Natural killer cell (primary cell): ENCODE data around the gene PTPN4. TPM values are rescaled to one million over a fixed set of nuclear protein-coding genes. Genes with fewer than 3 reads are reported as not detected.

Experiments
- ATAC-seq, 3 donors: fragments of 150-1000 bp in 2 of 3; fragments of 200-7000 bp in 1 of 3; cut with Tn5 transposase; 1 replicate in 1 of 3; 2 replicates in 2 of 3; pipeline ENCODE4 v1.10.0; 2021; ENCODE audit warnings: mild to moderate bottlenecking in 2 of 3, moderate library complexity in 2 of 3
- DNase-seq, 2 donors: peaks; one replicate each; pipeline versions ENCODE4 v3.0.0 to v3.0.0-alpha.2; 2013 to 2021; ENCODE audit warnings: mixed read lengths in 1 of 2
- H3K27ac ChIP-seq: one replicate; pipeline ENCODE4 v1.5.1; 2013; ENCODE audit warnings: mild to moderate bottlenecking, low read length
- H3K27me3 ChIP-seq: one replicate; pipeline ENCODE4 v1.6.1; 2013; ENCODE audit warnings: low read length; ENCODE audit not compliant: control insufficient read depth, insufficient read depth
- H3K36me3 ChIP-seq: one replicate; pipeline ENCODE4 v1.6.1; 2013; ENCODE audit warnings: low read length; ENCODE audit not compliant: control insufficient read depth, insufficient read depth
- H3K4me1 ChIP-seq: one replicate; pipeline ENCODE4 v1.6.1; 2013; ENCODE audit warnings: low read length; ENCODE audit not compliant: control insufficient read depth, insufficient read depth
- H3K4me3 ChIP-seq: one replicate; pipeline ENCODE4 v1.5.1; 2013; ENCODE audit warnings: low read length
- H3K9me3 ChIP-seq: one replicate; pipeline ENCODE4 v1.6.1; 2013; ENCODE audit warnings: low read length; ENCODE audit not compliant: control insufficient read depth, insufficient read depth
- H3K27ac Mint-ChIP-seq, 2 donors: one replicate each; pipeline ENCODE4 v1.8.0; 2022; ENCODE audit warnings: mild to moderate bottlenecking in 2 of 2, mixed read lengths in 2 of 2, moderate library complexity in 1 of 2
- H3K27me3 Mint-ChIP-seq, 2 donors: one replicate each; pipeline ENCODE4 v1.8.0; 2022; ENCODE audit warnings: low read depth in 2 of 2, mixed read lengths in 2 of 2
- H3K36me3 Mint-ChIP-seq: one replicate; pipeline ENCODE4 v1.8.0; 2022; ENCODE audit warnings: mixed read lengths
- H3K4me1 Mint-ChIP-seq, 2 donors: one replicate each; pipeline ENCODE4 v1.8.0; 2022; ENCODE audit warnings: mixed read lengths in 2 of 2
- H3K4me3 Mint-ChIP-seq: one replicate; pipeline ENCODE4 v1.8.0; 2022; ENCODE audit warnings: mild to moderate bottlenecking, moderate library complexity, mixed read lengths
- H3K9me3 Mint-ChIP-seq, 2 donors: one replicate each; pipeline ENCODE4 v1.8.0; 2022; ENCODE audit warnings: mixed read lengths in 2 of 2
- WGBS: methylation state at CpG from one replicate; pipeline ENCODE4 v1.1.7; 2013; ENCODE audit warnings: missing lambda C conversion rate; ENCODE audit not compliant: insufficient coverage; 5-methylcytosine and 5-hydroxymethylcytosine counted together
- intact Hi-C: fragments of 100-400 bp; cut with micrococcal nuclease; formaldehyde crosslinking; loops from one replicate; pipeline ENCODE4 v1.14.2; 2022
- total RNA-seq, 4 donors: library from RNA; stranded (reverse); fragments of 120-200 nt in 1 of 4; gene quantifications; one replicate each; pipeline versions ENCODE4 v1.2.3 to v1.2.4, GENCODE V29; 2013 to 2022
- TF ChIP-seq, protein P1 (sequence below): fragments of 200-600 bp; IDR thresholded peaks from one replicate; pipeline ENCODE4 v1.8.0; 2022; ENCODE audit warnings: antibody characterized with exemption

PTPN4 gene
- total RNA-seq, 3 donors from 2014 or later (not counting 1 experiment from before 2014, with no cell fraction given) = 265 to 347 (median 283) TPM

GRCh38 chr2:119721462-119721861, 38.3 kb upstream of the PTPN4 start:
- intact Hi-C loops = no loop called here
- Histone ChIP-seq H3K27me3 (no peaks in the 10 kb centered on the region), H3K27ac (no peak overlapping the region), H3K36me3 (no peaks in the 10 kb centered on the region), H3K4me1 (no peaks in the 10 kb centered on the region), H3K4me3 (no peak overlapping the region), H3K9me3 (no peaks in the 10 kb centered on the region)
- Mint-ChIP-seq H3K36me3 (no peaks in the 10 kb centered on the region), H3K9me3 (no peaks in the 10 kb centered on the region), H3K4me1 (peaks cover 6% of the 10 kb centered on the region in 2 donors), H3K27ac (no peak overlapping the region), H3K4me3 (no peak overlapping the region), H3K27me3 (no peaks in the 10 kb centered on the region)
- 95% methylated on average over 5 of the region's 5 CpGs for WGBS
- TF ChIP-seq, protein P1, sequence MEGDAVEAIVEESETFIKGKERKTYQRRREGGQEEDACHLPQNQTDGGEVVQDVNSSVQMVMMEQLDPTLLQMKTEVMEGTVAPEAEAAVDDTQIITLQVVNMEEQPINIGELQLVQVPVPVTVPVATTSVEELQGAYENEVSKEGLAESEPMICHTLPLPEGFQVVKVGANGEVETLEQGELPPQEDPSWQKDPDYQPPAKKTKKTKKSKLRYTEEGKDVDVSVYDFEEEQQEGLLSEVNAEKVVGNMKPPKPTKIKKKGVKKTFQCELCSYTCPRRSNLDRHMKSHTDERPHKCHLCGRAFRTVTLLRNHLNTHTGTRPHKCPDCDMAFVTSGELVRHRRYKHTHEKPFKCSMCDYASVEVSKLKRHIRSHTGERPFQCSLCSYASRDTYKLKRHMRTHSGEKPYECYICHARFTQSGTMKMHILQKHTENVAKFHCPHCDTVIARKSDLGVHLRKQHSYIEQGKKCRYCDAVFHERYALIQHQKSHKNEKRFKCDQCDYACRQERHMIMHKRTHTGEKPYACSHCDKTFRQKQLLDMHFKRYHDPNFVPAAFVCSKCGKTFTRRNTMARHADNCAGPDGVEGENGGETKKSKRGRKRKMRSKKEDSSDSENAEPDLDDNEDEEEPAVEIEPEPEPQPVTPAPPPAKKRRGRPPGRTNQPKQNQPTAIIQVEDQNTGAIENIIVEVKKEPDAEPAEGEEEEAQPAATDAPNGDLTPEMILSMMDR = no peak
- no peak for DNase-seq
- no peak for ATAC-seq

DNA sequence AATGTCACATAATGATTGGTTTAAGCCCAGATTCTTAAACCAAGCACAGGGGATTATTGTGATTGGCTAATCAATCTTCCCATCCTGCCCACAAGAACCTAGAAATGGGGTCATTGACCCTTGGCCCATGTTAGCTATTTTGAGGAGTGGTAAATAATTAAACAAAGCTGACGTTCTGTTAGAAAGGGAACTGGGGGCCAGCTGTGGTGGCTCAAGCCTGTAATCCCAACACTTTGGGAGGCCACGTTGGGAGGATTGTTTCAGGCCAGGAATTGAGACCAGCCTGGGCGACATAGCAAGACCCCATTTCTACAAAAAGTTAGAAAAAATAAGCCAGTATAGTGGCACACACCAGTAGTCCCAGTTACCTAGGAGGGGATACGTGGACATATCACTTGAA, 37.8 kb upstream of the PTPN4 start:
- no peak overlapping the region for H3K27ac Mint-ChIP-seq
- TF ChIP-seq, protein P1 = no peak

DNA sequence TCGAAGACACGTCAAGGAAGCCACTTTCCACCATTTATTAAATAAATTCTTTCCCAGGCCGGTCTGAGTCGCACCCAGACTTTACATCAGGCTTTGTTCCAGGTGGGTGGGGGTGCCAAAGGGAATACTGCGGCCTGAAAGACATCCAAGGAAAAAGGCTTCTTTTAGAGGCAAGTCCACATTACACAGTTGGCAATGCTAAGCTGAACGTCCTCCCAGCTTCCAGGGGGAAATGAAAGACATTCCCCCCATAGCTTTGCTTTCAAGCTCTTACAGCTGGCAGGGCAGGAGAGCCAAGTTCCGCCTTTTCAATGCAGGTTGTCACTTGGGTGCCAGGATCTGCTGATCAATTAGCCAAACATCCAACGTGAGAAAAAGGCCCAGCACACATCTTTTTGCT, 36.5 kb upstream of the PTPN4 start:
- no peak overlapping the region for H3K4me3 ChIP-seq
- WGBS = 84% methylated on average over 7 of the region's 8 CpGs
- Mint-ChIP-seq H3K4me1 (peaks cover 6% of the 10 kb centered on the region in 2 donors), H3K9me3 (no peaks in the 10 kb centered on the region), H3K27me3 (peaks cover 0 to 5% of the 10 kb centered on the region in 2 donors), H3K4me3 (no peak overlapping the region), H3K36me3 (no peaks in the 10 kb centered on the region), H3K27ac (no peak overlapping the region)
- ATAC-seq (no peak), DNase-seq (no peak)
- H3K27me3 ChIP-seq = no peaks in the 10 kb centered on the region
- H3K9me3 ChIP-seq = no peaks in the 10 kb centered on the region
- TF ChIP-seq, protein P1 = no peak
- H3K27ac ChIP-seq = no peak overlapping the region
- no peaks in the 10 kb centered on the region for H3K4me1 ChIP-seq
- H3K36me3 ChIP-seq = no peaks in the 10 kb centered on the region
- intact Hi-C loops = no loop called here

More for the DNA sequence above, 37.8 kb upstream of the PTPN4 start:
- Mint-ChIP-seq H3K4me3 (no peak overlapping the region), H3K36me3 (no peaks in the 10 kb centered on the region), H3K27me3 (no peaks in the 10 kb centered on the region), H3K4me1 (peaks cover 6% of the 10 kb centered on the region in 2 donors), H3K9me3 (no peaks in the 10 kb centered on the region)
- intact Hi-C loops = no loop called here
- no peaks in the 10 kb centered on the region for H3K27me3 ChIP-seq
- ATAC-seq (no peak), DNase-seq (no peak)
- H3K36me3 ChIP-seq = no peaks in the 10 kb centered on the region
- H3K27ac ChIP-seq = no peak overlapping the region
- 84% methylated on average over 4 of the region's 4 CpGs for WGBS
- H3K9me3 ChIP-seq = no peaks in the 10 kb centered on the region
- H3K4me3 ChIP-seq = no peak overlapping the region
- no peaks in the 10 kb centered on the region for H3K4me1 ChIP-seq

GRCh38 chr2:119723784-119724467, 35.8 kb upstream of the PTPN4 start:
- TF ChIP-seq, protein P1 = no peak
- intact Hi-C loops = no loop called here
- Histone ChIP-seq H3K4me3 (no peak overlapping the region), H3K9me3 (no peaks in the 10 kb centered on the region), H3K27ac (no peak overlapping the region), H3K27me3 (no peaks in the 10 kb centered on the region), H3K4me1 (no peaks in the 10 kb centered on the region), H3K36me3 (no peaks in the 10 kb centered on the region)
- DNase-seq (no peak), ATAC-seq (no peak)
- Mint-ChIP-seq H3K4me1 (peaks cover 6% of the 10 kb centered on the region in 2 donors), H3K4me3 (no peak overlapping the region), H3K27me3 (peaks cover 0 to 5% of the 10 kb centered on the region in 2 donors), H3K36me3 (no peaks in the 10 kb centered on the region), H3K27ac (no peak overlapping the region), H3K9me3 (no peaks in the 10 kb centered on the region)
- 70% methylated on average over 10 of the region's 10 CpGs for WGBS
